ENCODE data around the gene CTNNBIP1.
"Not testable (repeated sequence)": the region's sequence is repeated elsewhere in the genome, so short reads cannot be mapped to it uniquely, and the experiment has no call there.

The CTNNBIP1 gene

GRCh38 chr1:9825093-9826074 lies 84.7 kb downstream of the CTNNBIP1 start:
- peak; percentile 51 for DNase-seq

- no peak for DNase-seq
Measured at GRCh38 chr1:9824702-9825089, 85.4 kb downstream of the CTNNBIP1 start.

GRCh38 chr1:9823943-9824701 lies 85.9 kb downstream of the CTNNBIP1 start, which contains the start of gene CLSTN1:
CLSTN1 (minus strand) TSS chr1:9823965; CDS start chr1:9823733, 232 bp downstream.
- peak; percentile 93 for DNase-seq

GRCh38 chr1:9823693-9823942 lies 86.5 kb downstream of the CTNNBIP1 start:
- DNase-seq, result no peak

GRCh38 chr1:9822897-9823692 lies 87.0 kb downstream of the CTNNBIP1 start:
- peak; percentile 57 for DNase-seq

- DNase-seq, result no peak
Measured at GRCh38 chr1:9822490-9822889, 87.6 kb downstream of the CTNNBIP1 start.

- DNase-seq, result no peak
Measured at GRCh38 chr1:9821710-9822109, 88.4 kb downstream of the CTNNBIP1 start.

- DNase-seq, result no peak
Measured at GRCh38 chr1:9820521-9820920, 89.5 kb downstream of the CTNNBIP1 start.

- no peak for DNase-seq
Measured at GRCh38 chr1:9817734-9818133, 92.3 kb downstream of the CTNNBIP1 start.

GRCh38 chr1:9816199-9816598 lies 93.9 kb downstream of the CTNNBIP1 start:
- DNase-seq, result no peak

GRCh38 chr1:9815150-9815549 lies 94.9 kb downstream of the CTNNBIP1 start:
- DNase-seq, result no peak

- DNase-seq, result no peak
Measured at GRCh38 chr1:9814619-9815018, 95.5 kb downstream of the CTNNBIP1 start.

- no peak for DNase-seq
Measured at GRCh38 chr1:9811239-9811966, 98.7 kb downstream of the CTNNBIP1 start.

GRCh38 chr1:9809100-9809510 lies 101.0 kb downstream of the CTNNBIP1 start:
- no peak for DNase-seq

GRCh38 chr1:9808459-9808858 lies 101.6 kb downstream of the CTNNBIP1 start:
- DNase-seq, result no peak

- no peak for DNase-seq
Measured at GRCh38 chr1:9807541-9807940, 102.5 kb downstream of the CTNNBIP1 start.

- not testable (repeated sequence) for DNase-seq
Measured at GRCh38 chr1:9805972-9806371, 104.1 kb downstream of the CTNNBIP1 start.

GRCh38 chr1:9805006-9805508 lies 105.0 kb downstream of the CTNNBIP1 start:
- DNase-seq, result no peak

GRCh38 chr1:9803003-9803918 lies 106.8 kb downstream of the CTNNBIP1 start:
- DNase-seq, result not testable (repeated sequence)

- no peak for DNase-seq
Measured at GRCh38 chr1:9801909-9802308, 108.2 kb downstream of the CTNNBIP1 start.
